Mammary epithelial cell (primary cell): ENCODE data around the gene GNAT3.

Experiments
- CTCF ChIP-seq, 2 donors: IDR thresholded peaks in 1 of 2; conservative IDR thresholded peaks in 1 of 2; 2 replicates each; pipeline ENCODE4 v1.5.1; 2011 to 2012; ENCODE audit warnings: inconsistent platforms in 2 of 2, low read length in 2 of 2, mild to moderate bottlenecking in 2 of 2, control low read depth in 1 of 2, low read depth in 1 of 2; ENCODE audit not compliant: insufficient read depth in 1 of 2; ENCODE audit errors: extremely low read depth in 1 of 2
- EZH2 ChIP-seq: IDR thresholded peaks from 2 replicates; pipeline ENCODE4 v1.6.1; 2012; ENCODE audit warnings: low read length, inconsistent platforms, borderline replicate concordance

- TF ChIP-seq CTCF (conservative IDR thresholded peaks at IDR 0.05 in 1 of 2, IDR thresholded peaks at IDR 0.05 in 1 of 2; ENCODE audit: extremely low read depth in 1 of 2, insufficient read depth in 1 of 2, low read depth in 1 of 2, low read length in 2 of 2) (no peak), EZH2 (no peak)
These were observed 25.2 kb upstream of the GNAT3 start for GRCh38 chr7:80537091-80537490.
